Activated T-cell treated with anti-CD3 and anti-CD28 coated beads for 24 hours (primary cell): ENCODE data around the gene HCN4.

ENCODE experiments used
- DNase-seq: peaks from one replicate; pipeline ENCODE4 v3.0.0-alpha.2; 2020; ENCODE audit warnings: low read depth

HCN4 gene

DNA sequence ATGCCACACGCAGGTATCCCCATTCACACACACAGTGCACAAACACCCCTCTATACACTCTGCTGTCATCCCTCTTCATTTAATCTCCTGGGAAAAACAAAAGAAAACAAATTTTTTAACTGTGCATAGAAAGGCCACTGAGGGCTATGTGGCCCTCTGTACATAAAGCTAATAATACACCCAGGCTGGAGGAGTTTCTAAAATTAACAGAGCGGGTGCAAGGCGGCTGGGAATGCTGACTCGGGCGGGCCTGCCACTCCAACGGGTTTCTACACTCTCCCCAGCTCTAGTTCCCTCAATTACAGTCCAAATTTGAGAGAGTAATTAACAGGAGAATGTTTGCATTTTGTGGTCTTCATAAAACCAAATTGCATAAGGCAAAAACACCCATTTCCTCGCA, 23.1 kb downstream of the HCN4 start:
- DNase-seq, result no peak

DNA sequence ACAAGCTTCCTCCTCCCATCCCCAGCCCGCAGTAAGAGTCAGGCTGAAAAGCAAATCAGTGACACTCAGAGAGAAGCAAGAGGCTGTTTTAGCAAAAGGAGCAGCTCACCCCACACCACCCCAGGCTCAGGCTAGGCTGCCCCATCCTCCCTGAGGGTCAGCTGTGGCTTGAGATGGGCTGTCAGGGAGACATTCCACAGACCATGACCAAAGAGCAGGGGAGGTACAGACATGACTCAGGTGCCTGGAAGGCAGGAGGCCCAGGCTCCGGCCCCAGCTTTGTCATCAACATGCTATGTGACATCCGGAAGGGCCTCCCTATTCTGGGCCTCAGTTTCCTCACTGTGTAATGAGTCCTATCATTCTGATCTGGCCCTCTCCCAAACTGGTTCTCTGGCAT, 24.7 kb downstream of the HCN4 start:
- DNase-seq, result no peak

DNA sequence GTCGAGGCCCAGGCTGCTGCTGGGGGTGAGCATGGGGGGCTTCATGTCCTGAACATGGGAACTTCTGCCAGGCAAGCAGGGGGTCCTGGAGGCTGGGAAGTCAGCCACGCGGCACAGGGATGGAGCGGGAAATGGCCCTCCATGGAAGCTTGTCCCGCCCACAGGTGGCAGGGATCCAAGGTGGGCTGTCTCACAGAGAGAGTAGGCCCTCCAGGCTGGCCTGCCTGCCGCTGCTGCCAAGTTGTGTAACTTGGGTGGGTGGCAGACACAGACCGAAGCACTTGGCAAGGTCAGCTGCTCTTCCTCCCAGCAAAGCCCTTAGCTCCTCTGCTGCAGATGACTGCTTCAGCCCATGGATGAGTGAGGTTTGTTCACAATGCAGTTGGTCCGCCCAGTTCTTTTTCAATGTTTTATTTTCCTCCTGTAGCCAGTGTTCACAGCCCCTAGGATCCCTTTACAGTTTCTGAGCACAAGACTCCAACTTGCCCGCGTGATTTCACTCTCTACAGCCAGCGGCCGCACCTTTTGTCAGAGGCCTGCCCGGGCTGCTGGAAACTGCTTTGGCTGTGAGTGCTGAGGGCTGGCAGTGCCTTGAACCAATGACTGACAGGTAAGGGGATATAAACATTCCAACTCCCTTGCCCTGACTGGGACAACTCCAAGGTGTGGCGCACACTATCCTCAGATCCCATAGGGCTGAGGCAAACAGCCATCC, 26.7 kb downstream of the HCN4 start:
- no peak for DNase-seq

DNA sequence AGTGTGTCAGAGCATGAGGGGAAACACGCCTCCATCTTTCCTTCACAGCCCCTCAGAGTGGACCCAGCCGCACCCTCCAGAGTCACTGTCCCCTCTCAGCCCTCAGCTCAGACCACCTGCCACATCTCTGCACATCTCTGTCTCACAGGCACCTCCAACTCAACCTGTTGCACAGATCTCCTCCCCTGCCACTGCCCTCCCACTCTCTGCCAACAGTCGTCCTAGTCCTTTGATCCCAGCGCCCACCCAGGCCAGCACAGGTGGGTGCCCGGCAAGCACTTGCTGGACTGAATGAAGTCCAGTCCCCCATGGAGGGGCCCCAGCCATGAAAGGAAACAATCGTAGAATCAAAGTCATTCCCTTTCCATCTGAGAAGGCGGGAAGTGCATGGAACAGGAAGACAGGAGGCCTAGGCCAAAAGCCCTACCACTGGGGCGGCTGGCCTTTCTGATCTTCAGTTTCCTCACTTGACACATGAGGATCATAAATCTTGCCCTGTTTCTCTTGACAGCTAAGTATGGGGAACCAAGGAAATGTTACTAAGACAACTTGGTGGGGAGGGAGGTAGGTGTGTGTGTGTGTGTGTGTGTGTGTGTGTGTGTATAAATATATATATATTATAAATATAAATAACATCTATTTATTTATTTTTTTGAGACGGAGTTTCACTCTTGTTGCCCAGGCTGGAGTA, 28.1 kb downstream of the HCN4 start:
- DNase-seq, result no peak

DNA sequence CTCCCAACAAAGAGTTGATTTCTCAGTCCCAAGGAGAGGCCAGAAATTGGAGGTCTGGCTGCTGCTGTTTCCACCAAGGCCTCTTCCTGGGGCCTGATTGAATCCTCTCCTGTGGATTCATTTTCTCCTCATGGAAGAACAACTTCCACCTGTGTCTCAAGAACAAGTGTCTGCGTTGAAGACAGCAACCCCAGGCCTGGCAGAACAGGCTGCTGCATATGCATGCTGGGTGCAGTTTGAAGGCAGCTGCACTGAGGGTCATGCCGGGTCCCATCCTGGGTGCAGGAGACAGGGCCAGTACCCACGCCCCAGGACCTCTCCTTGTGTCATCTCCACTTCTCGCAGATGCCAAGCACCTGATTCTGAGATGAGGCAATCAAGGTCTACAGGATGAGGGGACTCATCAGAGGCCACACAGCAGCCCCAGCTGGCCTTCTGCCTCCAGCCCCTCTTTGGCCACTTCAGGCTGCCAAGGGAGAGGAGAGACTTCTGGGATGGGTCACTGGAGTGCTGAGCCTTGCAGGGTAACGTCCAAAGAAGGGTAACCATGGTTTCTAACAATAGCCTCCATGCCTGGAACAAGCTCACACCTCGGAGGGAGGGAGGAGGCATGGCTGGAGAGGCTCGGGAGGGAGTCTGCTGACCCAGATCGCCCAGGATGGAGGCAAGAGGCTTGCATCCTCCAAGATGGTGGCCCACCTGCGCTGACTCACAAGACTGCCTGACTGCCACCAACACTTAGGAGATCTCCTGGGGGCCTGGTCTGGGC, 30.0 kb downstream of the HCN4 start:
- DNase-seq, result no peak

DNA sequence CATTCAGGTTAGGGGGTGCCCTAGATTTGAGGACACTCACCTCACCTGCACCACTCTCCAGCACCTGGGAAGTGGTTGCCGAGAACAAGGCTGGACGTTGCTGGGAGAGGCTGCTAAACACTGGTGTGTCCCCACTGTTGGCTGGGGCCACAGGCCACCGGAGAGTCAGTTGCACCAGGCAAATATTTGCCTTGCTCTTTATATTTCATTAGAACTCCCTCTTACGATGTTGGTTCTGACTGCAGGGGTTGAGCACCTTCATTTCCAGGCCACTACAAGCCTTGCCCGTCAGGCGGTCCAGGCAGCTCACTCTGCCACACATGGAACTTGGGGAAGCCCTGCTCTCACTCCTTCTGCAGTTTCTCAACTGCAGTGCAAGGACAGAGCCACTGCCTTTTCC, 30.7 kb downstream of the HCN4 start:
- DNase-seq, result no peak

DNA sequence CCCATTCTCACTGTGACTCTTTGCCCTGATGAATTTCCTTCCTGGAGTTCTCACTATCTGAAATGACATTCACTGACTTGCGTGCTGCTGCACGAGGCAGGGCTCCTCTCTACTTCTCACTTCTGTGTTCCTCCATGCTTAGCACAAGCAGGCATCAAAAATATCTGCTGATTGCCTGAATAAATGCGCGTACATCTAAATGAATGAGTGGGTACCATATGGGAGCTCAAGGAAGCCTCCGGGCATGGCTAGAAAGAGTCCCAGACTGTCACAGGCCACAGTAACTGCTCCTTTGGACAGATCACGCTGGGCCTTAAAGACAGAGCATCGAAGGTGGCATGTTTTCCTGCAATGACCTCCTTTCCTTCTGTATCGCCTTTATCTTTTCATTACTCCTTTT, 31.6 kb downstream of the HCN4 start:
- no peak for DNase-seq

DNA sequence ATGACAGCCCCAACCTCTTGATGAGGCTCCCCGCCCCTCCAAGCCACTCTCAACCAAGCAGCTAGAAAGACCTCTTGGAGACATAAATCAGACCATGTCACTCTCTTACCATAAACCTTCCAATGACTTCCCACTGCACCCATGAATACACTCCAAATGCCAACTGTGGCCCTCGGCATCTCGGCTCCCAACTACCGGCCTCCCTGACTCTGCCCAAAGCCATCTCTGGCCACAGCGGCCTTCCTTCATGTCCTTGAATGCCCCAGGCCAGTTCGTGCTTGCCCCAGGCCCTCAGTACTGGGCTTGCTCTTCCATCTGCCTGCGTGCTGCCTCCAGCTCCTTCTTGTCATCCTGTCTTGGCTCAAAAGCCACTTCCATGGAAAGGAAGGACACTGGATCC, 32.0 kb downstream of the HCN4 start:
- DNase-seq, result no peak

DNA sequence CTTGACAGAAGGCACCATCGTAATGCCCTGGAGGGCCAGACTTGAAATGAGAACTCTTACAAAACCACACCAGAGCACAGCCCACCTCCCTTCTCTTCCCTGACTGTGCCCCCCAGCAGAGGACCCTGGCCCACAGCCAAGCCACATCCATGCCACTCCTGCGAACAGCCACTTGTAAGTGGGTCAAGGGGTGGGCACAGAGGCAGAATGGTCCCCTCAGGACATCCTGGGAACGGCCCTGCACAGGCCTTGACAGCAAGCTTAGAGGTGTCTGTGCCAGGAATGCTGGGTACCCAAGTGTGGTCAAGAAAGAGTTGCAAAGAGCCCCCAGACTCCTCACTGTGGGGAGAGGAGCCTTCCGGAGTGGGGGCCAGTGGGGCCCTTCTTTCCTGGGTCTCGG, 33.3 kb downstream of the HCN4 start:
- DNase-seq, result no peak

DNA sequence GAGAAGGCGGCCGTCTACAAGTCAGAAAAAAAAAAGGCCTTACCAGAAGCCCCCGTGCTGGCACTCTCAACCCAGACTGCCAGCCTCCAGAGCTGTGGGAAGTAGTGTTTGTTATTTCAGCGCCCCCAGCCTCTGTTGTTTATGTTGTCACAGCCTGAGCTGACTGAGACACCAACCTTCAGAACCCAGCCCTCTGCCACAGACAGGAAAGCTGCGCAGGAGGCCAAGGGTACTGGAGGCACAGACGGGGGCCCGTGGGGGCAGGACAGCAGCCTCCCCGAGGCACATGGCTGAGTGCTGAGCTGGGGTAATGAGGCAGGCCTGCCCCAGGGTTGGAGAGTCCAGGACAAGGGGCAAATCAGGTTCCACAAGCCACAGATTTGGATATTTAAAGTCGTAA, 33.7 kb downstream of the HCN4 start:
- no peak for DNase-seq

DNA sequence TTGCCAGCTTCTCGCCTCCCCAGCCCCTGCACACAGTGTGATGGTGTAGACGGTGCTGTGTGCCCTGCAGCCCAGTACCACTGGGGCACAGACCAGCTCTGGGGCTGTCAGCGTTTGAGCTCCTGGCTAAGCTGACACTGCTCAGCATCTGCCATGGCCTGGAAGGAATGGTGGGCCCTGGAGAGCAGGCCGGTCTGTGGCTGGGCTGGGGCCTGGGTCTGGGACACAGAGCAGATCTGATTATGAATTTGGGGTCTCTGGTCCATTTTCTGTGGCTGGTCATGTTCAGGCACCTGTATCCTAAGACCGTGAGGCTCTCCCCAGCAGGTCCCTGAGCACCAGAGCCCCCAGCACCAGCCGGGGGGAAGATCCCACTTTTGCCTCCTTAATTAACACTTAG, 34.7 kb downstream of the HCN4 start:
- no peak for DNase-seq

DNA sequence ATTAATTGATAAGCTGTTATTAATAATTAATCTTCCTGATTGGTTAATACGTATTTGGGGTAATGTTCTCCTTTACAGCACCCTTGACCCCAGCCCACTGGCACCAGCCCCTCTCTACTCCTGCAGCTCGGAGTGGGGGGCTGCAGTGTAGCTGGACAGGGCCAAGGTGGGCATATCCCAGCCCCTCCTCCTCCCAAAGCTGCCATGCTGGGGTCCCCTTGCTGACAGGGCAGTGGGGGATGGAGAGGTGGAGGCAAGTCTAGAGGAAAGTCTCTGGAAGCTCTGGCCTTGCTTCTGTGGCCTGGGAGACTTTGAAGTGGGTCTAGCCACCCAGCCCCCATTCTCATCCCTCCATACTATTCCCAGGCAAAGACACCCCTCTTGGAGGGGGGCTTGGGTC, 35.8 kb downstream of the HCN4 start:
- no peak for DNase-seq

DNA sequence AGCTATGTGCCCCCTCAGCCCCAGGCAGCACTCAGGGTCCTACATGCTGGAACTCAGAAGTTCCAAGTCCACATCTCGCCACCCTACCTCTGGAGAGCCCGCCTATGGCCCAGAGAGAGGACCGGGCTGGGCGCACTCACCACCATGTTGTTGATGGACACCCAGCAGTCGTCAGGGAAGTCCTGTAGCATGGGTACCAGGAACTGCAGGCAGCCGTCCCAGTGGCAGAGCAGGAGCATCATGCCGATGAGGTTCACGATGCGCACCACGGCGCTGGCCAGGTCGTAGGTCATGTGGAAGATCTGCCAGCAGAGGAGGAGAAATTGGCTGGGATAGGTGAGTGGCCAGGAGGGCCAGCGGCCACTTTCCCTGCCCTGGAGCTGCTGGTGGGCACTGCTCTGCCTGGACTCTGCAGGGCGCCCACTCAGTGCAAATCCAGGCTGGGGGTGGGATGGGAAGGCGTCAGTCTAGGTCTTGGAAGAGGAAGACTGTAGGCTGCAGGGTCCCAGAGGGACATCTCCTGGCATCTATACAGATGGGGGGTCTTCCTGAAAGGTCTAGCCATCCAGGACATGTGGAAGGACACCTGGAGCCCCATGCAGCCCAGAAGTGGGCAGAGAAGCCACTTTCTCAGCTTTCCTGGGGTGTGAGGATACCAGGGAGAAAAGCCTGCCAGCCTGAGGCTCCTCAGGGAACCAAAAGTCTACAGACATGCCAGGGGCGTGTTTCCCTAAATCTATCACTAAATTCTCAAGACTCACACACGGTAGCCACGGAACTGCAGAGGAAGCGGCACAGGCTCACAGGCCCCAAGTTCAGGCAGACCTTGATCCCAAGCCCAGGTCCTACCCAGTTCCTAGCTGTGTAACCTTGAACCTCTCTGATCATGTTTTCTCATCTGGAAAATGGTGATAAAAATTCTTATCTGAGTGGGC, 36.5 kb downstream of the HCN4 start:
- DNase-seq, result no peak

DNA sequence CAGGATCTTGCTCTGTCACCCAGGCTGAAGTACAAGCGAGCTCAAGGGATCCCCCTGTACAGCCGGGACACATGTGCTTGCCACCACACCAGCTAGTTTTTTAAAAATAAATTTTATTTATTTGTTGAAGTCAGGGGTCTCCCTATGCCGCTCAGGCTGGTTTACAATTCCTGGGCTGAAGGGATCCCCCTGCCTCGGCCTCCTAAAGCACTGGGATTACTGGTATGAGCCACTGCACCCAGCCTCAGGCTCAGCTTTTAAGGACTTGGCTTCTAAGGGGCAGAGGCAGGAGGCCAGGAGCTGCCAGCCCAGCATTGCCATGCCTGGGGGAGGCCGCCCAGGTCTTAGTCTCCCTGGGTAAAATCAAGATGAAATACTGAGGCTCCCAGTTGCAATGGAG, 37.3 kb downstream of the HCN4 start:
- no peak for DNase-seq

DNA sequence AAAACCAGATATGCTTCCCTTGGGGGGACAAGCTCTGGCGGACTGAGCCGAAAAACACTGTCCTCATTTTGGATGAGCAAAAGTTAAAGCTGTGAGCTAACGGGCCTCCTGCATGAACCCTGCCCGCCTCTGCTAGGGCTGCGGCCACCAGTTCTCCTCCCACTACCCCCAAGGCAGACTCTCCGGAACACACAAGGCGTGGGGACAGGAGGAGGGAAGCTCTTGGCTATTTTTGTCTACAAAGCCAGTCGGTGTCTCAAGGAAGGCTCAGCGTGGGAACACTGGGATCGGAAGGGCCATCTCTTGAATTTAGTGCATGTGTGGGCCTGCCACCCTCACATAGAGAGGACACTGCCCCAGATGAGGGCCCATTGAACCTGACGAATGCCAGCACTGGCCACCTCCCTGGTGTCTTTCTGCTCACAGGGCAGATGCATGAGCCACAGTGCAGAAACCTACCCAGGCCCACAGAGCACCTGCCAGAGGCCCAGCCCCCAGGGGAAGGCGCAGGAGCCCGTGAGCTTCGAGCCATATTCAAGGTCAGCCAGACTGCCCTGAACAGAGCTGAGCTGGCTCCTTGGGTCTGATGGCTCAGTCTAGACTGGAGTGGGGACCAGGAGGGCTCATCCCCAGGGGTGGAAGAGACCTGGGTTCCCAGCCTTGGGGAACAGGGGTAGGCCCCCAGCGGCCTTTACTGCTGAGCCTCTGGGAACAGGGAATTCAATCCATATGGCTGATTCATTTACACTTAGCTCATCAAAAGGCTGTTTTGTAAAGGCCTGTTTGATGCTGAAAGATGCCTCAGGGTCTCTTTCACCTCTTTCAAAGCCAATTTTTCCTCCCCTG, 38.3 kb downstream of the HCN4 start:
- no peak for DNase-seq

DNA sequence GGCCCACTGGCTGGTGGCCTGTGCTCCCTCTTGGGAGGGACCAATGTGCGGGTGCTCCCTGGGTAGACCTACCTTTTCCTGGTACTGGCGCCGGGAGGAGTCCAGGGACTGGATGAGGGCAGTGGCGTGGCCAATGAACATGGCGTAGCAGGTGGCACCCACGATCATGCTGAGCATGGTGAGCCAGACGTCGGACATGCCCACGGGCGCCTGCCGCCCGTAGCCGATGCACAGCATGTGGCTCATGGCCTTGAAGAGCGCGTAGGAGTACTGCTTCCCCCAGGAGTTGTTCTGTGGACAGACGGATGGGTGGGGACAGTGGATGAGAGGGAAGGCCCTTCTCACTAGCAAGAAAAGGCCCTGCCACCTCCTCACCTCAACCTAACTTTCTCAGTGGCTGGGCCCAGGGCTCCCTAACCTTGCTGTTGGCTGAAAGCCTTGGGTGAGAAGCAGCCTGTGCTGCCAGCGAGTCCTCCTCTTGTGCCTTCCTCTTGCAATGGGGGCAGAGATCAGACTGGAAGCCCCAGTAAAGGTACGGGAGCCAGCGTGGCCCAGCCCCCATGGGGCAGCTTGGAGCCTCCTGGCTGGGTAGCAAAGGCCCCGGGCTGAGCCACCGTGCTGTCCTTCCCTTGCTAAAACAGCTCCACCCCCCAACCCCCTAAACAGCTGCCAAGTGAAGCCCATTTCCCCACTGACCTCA, 39.1 kb downstream of the HCN4 start:
- DNase-seq, result no peak

DNA sequence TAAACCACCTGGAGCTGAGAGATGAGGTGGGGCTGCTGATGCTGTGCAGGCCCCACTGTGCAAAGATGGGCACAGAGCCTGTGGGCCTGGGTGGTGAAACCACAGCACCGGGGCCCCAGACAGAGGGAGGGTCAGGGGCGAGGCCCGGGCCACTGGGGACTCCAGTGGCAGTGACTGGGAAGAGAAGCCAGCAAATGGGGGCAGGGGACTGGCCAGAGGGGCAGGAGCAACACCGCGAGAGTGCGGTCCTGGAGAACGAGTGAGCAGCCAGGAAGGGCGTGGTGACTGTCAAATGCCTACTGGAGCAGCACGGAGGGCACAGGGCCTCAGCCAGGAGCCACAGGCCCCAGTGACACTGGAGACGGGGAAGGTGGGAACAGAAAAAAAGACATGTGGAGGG, 39.8 kb downstream of the HCN4 start:
- no peak for DNase-seq

DNA sequence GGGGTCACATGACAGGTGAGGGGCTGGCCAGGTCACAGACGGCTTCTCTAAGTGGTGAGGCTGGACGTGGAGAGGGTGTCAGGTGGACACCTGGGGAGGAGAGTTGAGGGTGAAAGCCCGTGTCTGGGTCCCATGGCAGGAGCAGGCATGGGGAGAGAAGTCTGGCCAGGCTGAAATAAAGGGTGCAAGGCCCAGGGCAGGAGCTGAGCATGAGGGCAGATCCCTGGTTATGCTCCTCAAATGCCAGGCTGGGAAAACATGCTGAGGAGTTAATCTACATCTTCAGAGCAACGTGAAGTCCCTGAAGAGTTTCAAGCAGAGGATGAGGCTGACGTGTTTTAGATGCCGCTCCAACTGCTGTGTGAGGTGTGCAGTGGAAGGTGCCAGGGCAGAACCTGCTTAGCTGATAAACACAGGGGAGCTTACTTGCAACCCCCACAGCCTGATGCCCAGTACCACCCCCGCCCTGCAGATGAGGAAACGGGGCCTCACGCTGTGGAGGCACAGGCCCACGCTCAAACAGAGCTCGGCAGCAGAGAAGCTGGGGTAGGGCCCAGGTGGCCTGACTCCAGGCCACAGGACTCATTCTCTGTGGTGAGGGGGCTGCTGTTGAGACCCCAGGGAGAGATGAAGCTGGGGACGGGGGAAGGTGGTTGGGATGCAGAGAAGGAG, 40.5 kb downstream of the HCN4 start:
- no peak for DNase-seq

DNA sequence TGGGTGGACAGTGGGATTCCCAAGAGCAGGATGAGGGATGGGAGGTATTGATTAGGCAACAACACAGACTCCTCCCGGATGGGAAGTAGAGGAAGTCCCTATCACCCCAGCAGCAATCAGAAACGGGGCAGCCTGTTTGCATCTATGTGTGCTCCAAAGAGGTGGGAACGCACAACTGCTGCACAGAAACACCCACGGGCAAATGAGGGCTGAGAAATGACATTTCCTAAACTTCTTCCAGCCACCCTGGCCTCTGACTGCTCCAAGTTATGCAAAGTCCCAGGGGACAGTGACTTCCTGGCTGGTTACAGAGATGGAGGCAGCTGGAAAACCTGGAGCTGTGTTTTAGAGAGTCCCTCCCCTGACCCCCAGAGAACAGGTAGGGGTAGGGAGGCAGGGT, 42.6 kb downstream of the HCN4 start:
- no peak for DNase-seq
